HL-60 (cell line): ENCODE data around the gene SUN3.

ENCODE experiments used
- CTCF ChIP-seq: IDR thresholded peaks from one replicate; pipeline ENCODE4 v1.5.1; 2011; ENCODE audit warnings: low read length, control low read depth, inconsistent platforms; ENCODE audit not compliant: insufficient read depth
- GABPA ChIP-seq: IDR thresholded peaks from 2 replicates; pipeline ENCODE4 v1.6.1; 2012; ENCODE audit warnings: low read depth

- TF ChIP-seq CTCF, result no peak
- TF ChIP-seq GABPA, result no peak
Observed at GRCh38 chr7:47939425-47940036, 89.4 kb downstream of the SUN3 start.
